Measurements from ENCODE around the gene STC2.

- TF ChIP-seq CTCF (IDR thresholded peaks at IDR 0.05; ENCODE audit: insufficient read depth, low read length) (no peak), POLR2AphosphoS5 (IDR thresholded peaks at IDR 0.05; ENCODE audit: low read depth) (no peak), GABPA (IDR thresholded peaks at IDR 0.05; ENCODE audit: low read depth) (no peak)
Measured at GRCh38 chr5:173297813-173298212, 30.4 kb downstream of the STC2 start.

All from HL-60 (cell line).